A549 treated with DMSO at 1 μM for 4 hours (cell line): ENCODE measurements around the gene FXYD1. TPM values are rescaled to one million over a fixed set of nuclear protein-coding genes. Genes with fewer than 3 reads are reported as not detected.

Experiments used
- total RNA-seq: library from RNA; stranded (reverse); fragments of 200-300 nt; extraction: Qiagen RNA extraction; gene quantifications from 5 replicates; pipeline ENCODE4 v1.2.3, GENCODE V29; 2022; ENCODE audit warnings: low read depth

Gene FXYD1
- not detected in 5 replicates for total RNA-seq

DNA sequence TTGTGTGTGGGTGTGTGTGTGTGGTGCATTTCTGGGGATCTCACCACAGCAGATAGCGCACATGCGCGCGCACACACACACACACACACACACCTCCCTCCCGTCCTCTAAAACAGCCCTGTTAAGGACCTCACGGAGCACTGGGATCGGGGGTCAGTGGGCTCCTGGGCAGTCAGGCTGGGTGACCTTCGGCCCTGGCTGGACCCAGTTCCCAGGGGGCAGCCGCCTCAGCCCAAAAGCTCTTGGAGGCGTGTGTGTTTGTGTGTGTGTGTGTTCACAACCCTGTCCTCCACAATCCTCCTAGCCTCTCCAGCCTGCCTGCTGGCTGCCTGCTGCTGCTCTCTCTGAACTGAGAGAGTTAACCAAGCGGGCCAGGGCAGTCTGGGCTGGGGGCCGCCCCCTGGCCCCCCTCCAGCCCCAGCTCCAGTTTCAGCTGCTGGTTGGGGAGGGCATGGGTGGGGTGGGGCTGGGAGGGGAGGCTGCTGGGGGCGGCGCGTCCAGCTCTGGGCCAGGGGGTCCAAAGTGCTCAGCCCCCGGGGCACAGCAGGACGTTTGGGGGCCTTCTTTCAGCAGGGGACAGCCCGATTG, at the start of gene FXYD1:
Gene FXYD1, plus strand, starts transcription at position 520 of the 588 bp plus-strand sequence. CDS start 1,256 bp downstream, outside the sequence.

DNA sequence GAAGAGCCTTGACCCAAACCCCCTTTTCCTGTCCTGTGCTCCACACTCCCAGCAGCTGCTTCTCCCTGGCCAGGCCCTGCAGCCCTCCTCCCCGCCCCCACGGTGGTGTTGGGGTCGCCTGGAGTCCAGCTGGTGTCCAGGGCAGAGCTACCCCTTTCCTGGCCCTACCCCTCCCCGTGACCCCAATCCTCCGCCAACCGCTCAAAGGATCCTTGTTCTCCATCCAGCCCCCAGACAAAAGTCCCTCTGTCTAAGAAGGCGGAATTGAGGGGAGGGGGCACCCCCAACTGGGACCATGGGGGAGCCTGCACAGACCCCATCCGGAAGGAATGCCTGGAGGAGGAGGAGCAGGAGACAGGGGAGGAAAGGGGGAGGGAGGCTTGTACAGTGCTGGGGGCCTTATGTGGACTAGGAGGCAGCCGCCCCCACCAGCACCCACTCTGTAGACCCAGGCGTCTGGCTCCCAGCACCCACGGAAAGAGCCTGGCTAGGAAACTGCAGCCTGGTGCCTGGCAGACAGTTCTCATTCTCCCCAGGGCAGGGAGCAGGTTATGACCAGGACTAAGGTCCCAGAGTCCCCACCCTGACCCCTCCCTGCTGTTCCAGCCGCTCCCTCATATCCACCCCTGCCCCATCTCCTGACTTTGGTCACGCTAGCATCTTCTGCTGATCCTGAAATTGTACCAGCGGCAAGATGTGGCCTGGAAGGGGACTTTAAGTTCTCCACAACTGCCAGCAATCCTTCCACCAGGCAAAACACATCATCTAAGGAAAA, 23.3 kb upstream of the FXYD1 start, which contains the start of gene FXYD3:
Gene FXYD3, plus strand, starts transcription at position 647 of the 775 bp plus-strand sequence. CDS start 3,554 bp downstream, outside the sequence.

DNA sequence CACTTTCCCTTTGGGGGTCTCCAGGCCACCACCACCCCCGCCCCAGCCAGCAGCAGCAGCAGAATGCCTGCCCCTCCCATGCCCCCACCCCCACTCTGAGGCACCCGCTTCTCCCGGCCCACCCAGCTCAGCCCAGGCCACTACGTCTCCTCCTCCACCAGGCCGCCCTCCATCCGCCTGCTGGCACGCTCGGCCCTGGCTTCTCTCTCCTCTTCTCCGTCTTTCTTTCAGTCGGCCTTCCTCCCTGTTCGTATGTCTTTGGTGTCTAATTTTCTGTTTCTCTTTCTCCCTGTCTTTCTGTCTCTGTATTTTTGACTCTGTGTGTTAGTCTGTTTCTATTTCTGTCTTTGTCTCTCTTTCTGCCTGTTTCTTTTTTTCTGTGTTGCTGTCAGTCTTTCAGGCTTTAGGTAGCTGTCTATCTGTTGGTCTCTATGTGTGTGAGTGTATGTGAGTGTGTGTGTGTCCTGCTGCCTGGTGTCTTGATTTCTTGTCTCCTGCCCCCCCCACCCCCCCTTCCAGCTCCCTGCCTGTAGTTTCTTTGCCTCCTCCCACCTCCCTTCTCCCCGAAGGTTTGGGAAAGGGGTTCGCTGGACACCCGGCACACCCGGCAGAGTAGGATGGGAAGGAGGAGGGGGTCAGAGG, 3.9 kb upstream of the FXYD1 start, which contains the start of gene LGI4:
Gene LGI4, minus strand, starts transcription at position 459 of the 642 bp plus-strand sequence. Its CDS starts 379 bp downstream, at position 80.

DNA sequence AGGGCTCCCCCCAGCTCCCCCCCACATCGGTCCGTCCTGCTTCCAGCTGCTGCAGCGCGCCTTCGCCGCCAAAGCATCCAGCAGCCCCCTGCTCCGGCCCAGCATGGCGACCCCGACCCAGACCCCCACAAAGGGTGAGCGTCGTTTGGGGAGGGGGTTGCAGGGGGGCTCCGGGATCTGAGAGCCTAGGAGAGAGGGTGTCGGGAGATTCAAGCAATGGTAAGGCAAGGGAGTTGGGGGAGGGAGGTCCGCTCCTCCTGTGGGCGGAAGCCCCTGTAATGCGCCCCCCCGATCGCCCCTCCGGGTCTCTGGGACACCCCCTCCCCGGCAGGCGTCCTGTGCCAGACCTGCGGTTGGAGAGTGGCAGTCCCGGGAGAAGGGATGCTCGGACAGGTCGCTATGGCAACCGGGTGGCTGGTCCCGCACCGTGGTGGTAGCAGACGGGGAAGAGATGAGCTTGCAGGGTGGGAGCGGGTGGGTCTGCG, 4.6 kb downstream of the FXYD1 start, which contains the start of gene FXYD7:
Gene FXYD7, plus strand, starts transcription at position 25 of the 485 bp plus-strand sequence. Its CDS starts 79 bp downstream, at position 104.

DNA sequence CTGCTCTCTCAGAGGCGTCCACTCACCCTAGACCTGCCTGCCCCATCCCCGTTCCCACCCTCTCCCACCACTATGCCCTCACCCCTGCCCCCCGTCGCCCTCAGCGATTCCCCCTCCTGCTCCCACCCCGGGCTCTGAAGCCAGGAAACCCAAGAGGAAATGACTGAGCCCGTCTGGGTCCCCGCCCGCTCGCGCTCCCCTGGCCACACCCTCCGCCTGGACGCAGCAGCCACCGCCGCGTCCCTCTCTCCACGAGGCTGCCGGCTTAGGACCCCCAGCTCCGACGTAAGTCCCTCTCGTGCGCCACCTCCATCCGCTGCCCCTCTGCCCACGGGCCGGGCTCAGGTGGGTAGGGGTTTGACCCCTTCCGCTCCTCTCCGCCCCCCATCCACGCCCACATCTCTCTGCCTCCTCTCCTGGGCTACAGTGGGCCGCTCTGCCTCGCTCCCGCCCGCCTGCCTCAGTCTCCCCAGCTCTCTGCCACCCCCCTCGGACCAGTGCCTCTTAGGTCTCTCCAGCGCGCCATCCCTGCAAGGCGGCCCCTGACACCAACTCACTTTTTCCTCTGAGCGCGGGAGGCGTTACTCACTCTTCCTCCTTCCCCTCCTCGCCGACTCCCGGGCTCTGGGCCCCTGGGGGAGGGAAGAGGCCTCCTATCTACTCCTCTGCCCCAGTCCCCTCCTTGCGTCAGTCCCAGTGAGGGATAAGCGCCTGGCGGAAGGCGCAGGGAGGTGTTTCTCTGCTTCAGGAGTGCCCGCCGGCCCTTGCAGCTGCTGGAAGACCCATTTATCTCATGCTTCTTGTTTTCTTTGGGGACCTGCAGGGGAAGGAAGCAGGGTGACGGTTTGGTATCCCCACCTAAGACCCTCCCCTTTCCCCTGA, 16.1 kb downstream of the FXYD1 start, which contains the start of gene FXYD5:
Gene FXYD5, plus strand, starts transcription at position 211 of the 882 bp plus-strand sequence. CDS start 816 bp downstream, outside the sequence.

Other genes starting within 250 kb of the FXYD1 start
- 4.9 to 6.6 TPM (median 5.6 TPM) in 5 replicates for gene ZNF30, start 211.9 kb upstream of the FXYD1 start, total RNA-seq
- gene ZNF792, start 174.6 kb upstream of the FXYD1 start, total RNA-seq: 1.7 to 2.0 TPM (median 2.0 TPM) in 5 replicates
- 133 to 143 TPM (median 134 TPM) in 5 replicates for gene GRAMD1A, start 138.5 kb upstream of the FXYD1 start, total RNA-seq
- 13.9 to 19.7 TPM (median 17.4 TPM) in 5 replicates for gene SCN1B, start 108.4 kb upstream of the FXYD1 start, total RNA-seq
- 0.06 to 0.14 TPM in 2 of 5 replicates, not detected in the others for gene HPN, start 97.1 kb upstream of the FXYD1 start, total RNA-seq
- 0.13 to 0.17 TPM in 2 of 5 replicates, not detected in the others for gene FXYD3, start 23.0 kb upstream of the FXYD1 start, total RNA-seq
- gene LGI4, start 3.8 kb upstream of the FXYD1 start, total RNA-seq: 0.09 to 0.31 TPM (median 0.20 TPM) in 4 of 5 replicates, not detected in the other
- 0.13 to 0.34 TPM (median 0.31 TPM) in 3 of 5 replicates, not detected in the others for gene FXYD7, start 4.4 kb downstream of the FXYD1 start, total RNA-seq
- 192 to 247 TPM (median 204 TPM) in 5 replicates for gene FXYD5, start 15.9 kb downstream of the FXYD1 start, total RNA-seq
- gene FAM187B, start 89.9 kb downstream of the FXYD1 start, total RNA-seq: not detected in 5 replicates
- 8.0 to 10.9 TPM (median 8.8 TPM) in 5 replicates for gene LSR, start 110.2 kb downstream of the FXYD1 start, total RNA-seq
- gene USF2, start 130.1 kb downstream of the FXYD1 start, total RNA-seq: 118 to 169 TPM (median 142 TPM) in 5 replicates
- gene HAMP, start 143.7 kb downstream of the FXYD1 start, total RNA-seq: 0.08 to 0.14 TPM in 2 of 5 replicates, not detected in the others
- gene MAG, start 153.3 kb downstream of the FXYD1 start, total RNA-seq: not detected in 5 replicates
- gene CD22, start 190.4 kb downstream of the FXYD1 start, total RNA-seq: 0.51 to 1.6 TPM (median 0.63 TPM) in 5 replicates
- not detected in 5 replicates for gene FFAR1, start 209.1 kb downstream of the FXYD1 start, total RNA-seq
- gene FFAR3, start 219.6 kb downstream of the FXYD1 start, total RNA-seq: not detected in 5 replicates
- not detected in 5 replicates for gene GPR42, start 232.2 kb downstream of the FXYD1 start, total RNA-seq